Suprapubic skin (tissue), 4 donors: ENCODE measurements around the gene GRIA3. TPM values are rescaled to one million over a fixed set of nuclear protein-coding genes. Genes with fewer than 3 reads are reported as not detected.

Experiments used
- DNase-seq, 2 donors: peaks; one replicate each; pipeline ENCODE4 v3.0.0-alpha.2; 2019; ENCODE audit warnings: low spot score in 2 of 2
- H3K27ac ChIP-seq: fragments of 200-600 bp; sonication (generic); one replicate; pipeline ENCODE4 v1.5.1; 2019
- H3K27me3 ChIP-seq: fragments of 200-600 bp; sonication (generic); one replicate; pipeline ENCODE4 v1.5.1; 2019
- H3K36me3 ChIP-seq: fragments of 200-600 bp; sonication (generic); one replicate; pipeline ENCODE4 v1.5.1; 2019
- H3K4me1 ChIP-seq: fragments of 200-600 bp; sonication (generic); one replicate; pipeline ENCODE4 v1.5.1; 2019
- H3K4me3 ChIP-seq: fragments of 200-600 bp; sonication (generic); one replicate; pipeline ENCODE4 v1.5.1; 2019; ENCODE audit warnings: mild to moderate bottlenecking
- H3K9me3 ChIP-seq: fragments of 200-600 bp; sonication (generic); one replicate; pipeline ENCODE4 v1.5.1; 2019
- EP300 ChIP-seq: sonication (generic); formaldehyde crosslinking; IDR thresholded peaks from one replicate; pipeline ENCODE4 v1.6.1; 2017; ENCODE audit warnings: antibody characterized with exemption
- POLR2A ChIP-seq, 2 donors: fragments of 450-650 bp; IDR thresholded peaks; one replicate each; pipeline ENCODE4 v1.6.1; 2017; ENCODE audit warnings: antibody characterized with exemption in 2 of 2, mild to moderate bottlenecking in 2 of 2, moderate library complexity in 2 of 2
- POLR2AphosphoS5 ChIP-seq, 3 donors: sonication (generic); formaldehyde crosslinking; IDR thresholded peaks; one replicate each; pipeline ENCODE4 v1.6.1; 2017; ENCODE audit warnings: antibody characterized with exemption in 3 of 3
- WGBS: methylation state at CpG from one replicate; pipeline ENCODE4 v1.1.5; 2018; 5-methylcytosine and 5-hydroxymethylcytosine counted together
- total RNA-seq, 4 donors: library from RNA; depleted of rRNA; stranded (reverse); fragments of >200 nt; gene quantifications; one replicate each; pipeline ENCODE4 v1.1.0, GENCODE V29; 2016
- TF ChIP-seq, protein P1 (sequence below), 2 donors: fragments of 200-600 bp in 1 of 2; fragments of 450-650 bp in 1 of 2; sonication (generic) in 1 of 2; IDR thresholded peaks; one replicate each; pipeline ENCODE4 v1.5.1; 2016 to 2019; ENCODE audit warnings: antibody characterized with exemption in 2 of 2, mild to moderate bottlenecking in 1 of 2, moderate library complexity in 1 of 2

The GRIA3 gene
- total RNA-seq, 4 donors from 2014 or later, result 0.19 to 0.38 (median 0.29) TPM; not detected in 1

DNA sequence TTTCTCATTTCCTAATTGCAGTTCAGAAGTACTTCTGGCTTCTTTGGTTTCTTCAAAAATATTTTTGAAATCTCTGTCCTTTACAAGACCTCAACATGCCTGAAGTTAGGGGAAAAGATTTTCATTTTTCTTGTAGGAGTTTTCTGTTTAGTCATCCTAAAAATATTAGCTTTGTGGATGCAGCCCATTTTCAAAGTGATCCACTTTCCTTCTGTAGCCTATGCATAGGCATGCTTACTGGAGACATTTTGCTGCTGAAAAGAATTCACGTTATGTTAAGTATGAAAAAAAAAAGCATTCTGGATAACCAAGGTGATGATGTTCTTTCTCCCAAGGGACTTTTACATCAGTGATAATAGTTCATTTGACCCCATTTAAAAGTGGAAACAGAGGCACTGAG, 303.2 kb downstream of the GRIA3 start:
- Histone ChIP-seq H3K9me3 (no peaks in the 10 kb centered on the region), H3K4me1 (no peaks in the 10 kb centered on the region), H3K27ac (no peak overlapping the region), H3K36me3 (no peaks in the 10 kb centered on the region), H3K27me3 (no peaks in the 10 kb centered on the region), H3K4me3 (no peak overlapping the region)
- 63% methylated on average over 1 of the region's 1 CpG for WGBS
- no peak for DNase-seq
- TF ChIP-seq POLR2AphosphoS5 (IDR thresholded peaks at IDR 0.05) (no peak), POLR2A (IDR thresholded peaks at IDR 0.05) (no peak), EP300 (no peak)
- TF ChIP-seq, protein P1, sequence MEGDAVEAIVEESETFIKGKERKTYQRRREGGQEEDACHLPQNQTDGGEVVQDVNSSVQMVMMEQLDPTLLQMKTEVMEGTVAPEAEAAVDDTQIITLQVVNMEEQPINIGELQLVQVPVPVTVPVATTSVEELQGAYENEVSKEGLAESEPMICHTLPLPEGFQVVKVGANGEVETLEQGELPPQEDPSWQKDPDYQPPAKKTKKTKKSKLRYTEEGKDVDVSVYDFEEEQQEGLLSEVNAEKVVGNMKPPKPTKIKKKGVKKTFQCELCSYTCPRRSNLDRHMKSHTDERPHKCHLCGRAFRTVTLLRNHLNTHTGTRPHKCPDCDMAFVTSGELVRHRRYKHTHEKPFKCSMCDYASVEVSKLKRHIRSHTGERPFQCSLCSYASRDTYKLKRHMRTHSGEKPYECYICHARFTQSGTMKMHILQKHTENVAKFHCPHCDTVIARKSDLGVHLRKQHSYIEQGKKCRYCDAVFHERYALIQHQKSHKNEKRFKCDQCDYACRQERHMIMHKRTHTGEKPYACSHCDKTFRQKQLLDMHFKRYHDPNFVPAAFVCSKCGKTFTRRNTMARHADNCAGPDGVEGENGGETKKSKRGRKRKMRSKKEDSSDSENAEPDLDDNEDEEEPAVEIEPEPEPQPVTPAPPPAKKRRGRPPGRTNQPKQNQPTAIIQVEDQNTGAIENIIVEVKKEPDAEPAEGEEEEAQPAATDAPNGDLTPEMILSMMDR (IDR thresholded peaks at IDR 0.05), result no peak

DNA sequence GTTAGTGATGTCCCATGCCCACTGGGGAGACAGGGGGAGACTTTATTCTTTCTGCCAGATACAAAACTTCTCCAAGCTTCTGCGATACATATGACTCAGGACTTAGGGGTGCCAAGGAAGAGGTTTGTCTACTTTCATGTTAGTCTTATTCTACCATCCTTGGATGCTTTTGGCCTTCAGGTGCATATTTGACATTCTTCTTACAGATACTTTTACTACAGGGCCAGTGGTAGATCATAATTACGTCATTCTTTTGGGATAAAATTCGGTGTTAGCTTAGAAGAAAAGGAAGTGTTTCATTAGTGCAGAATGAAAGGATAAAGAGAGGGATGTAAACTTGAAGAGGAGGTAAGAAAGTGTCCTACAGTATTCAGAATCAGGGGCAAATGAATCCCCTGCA, 303.6 kb downstream of the GRIA3 start:
- no peaks in the 10 kb centered on the region for H3K36me3 ChIP-seq
- TF ChIP-seq, protein P1 (IDR thresholded peaks at IDR 0.05), result no peak
- TF ChIP-seq POLR2A (IDR thresholded peaks at IDR 0.05), result no peak
- TF ChIP-seq EP300, result no peak
- TF ChIP-seq POLR2AphosphoS5 (IDR thresholded peaks at IDR 0.05), result no peak
- no peak overlapping the region for H3K4me3 ChIP-seq
- H3K27ac ChIP-seq, result no peak overlapping the region
- 68% methylated on average over 3 of the region's 3 CpGs for WGBS
- H3K27me3 ChIP-seq, result no peaks in the 10 kb centered on the region
- H3K4me1 ChIP-seq, result no peaks in the 10 kb centered on the region
- DNase-seq, result no peak
- no peaks in the 10 kb centered on the region for H3K9me3 ChIP-seq

DNA sequence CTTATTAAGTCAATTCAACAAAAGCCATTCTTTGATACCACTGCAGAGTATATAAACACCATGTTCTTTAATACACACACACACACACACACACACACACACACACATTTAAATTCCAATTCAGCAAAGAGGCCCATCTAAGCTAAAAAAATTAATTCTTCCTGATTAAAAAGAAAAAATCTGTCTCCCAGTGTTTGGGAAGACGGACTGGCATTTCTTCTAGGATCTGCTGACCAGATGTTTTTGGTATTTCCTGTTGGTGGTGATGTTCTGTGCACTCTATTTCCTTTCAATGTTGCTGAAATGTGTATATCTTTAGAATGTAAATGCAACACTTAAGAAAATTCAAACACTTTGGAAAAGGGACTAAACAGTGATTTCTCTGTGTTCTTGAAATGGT, 304.9 kb downstream of the GRIA3 start:
- Histone ChIP-seq H3K4me3 (no peak overlapping the region), H3K4me1 (no peaks in the 10 kb centered on the region), H3K27ac (no peak overlapping the region), H3K36me3 (no peaks in the 10 kb centered on the region), H3K9me3 (no peaks in the 10 kb centered on the region), H3K27me3 (no peaks in the 10 kb centered on the region)
- DNase-seq, result no peak
- 17% methylated on average over 1 of the region's 1 CpG for WGBS
- no peak for TF ChIP-seq EP300
- TF ChIP-seq, protein P1 (IDR thresholded peaks at IDR 0.05), result no peak
- TF ChIP-seq POLR2AphosphoS5 (IDR thresholded peaks at IDR 0.05), result no peak
- no peak for TF ChIP-seq POLR2A (IDR thresholded peaks at IDR 0.05)

GRCh38 chrX:123493857-123494256, 309.8 kb downstream of the GRIA3 start:
- no peaks in the 10 kb centered on the region for H3K36me3 ChIP-seq
- TF ChIP-seq EP300 (no peak), POLR2AphosphoS5 (IDR thresholded peaks at IDR 0.05) (no peak), POLR2A (IDR thresholded peaks at IDR 0.05) (no peak)
- TF ChIP-seq, protein P1 (IDR thresholded peaks at IDR 0.05), result no peak
- 52% methylated on average over 1 of the region's 1 CpG for WGBS
- H3K9me3 ChIP-seq, result no peaks in the 10 kb centered on the region
- H3K4me1 ChIP-seq, result no peaks in the 10 kb centered on the region
- no peak overlapping the region for H3K27ac ChIP-seq
- H3K27me3 ChIP-seq, result no peaks in the 10 kb centered on the region
- no peak overlapping the region for H3K4me3 ChIP-seq
- DNase-seq, result no peak

DNA sequence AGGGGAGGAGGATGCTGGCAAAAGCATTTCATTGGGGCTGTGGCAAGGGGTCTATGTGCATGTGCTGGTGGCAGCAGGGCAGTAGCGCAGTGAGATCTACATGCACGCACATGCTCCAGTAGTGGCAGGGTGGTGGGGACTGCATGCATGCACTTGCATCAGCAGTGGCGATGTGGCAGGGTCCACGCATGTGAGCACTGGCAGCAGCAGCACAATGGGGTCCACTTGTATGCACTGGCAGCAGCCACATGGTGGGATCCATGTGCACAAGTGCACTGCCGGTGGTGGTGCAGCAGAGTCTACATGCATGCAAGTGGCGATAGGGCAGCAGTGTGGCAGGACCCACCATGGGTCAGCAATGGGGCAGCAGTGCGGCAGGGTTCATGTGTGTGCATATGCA, 315.7 kb downstream of the GRIA3 start:
- H3K4me3 ChIP-seq, result no peak overlapping the region
- WGBS, result 92% methylated on average over 4 of the region's 7 CpGs
- no peaks in the 10 kb centered on the region for H3K27me3 ChIP-seq
- H3K4me1 ChIP-seq, result no peaks in the 10 kb centered on the region
- no peaks in the 10 kb centered on the region for H3K9me3 ChIP-seq
- no peak for DNase-seq
- no peaks in the 10 kb centered on the region for H3K36me3 ChIP-seq
- TF ChIP-seq, protein P1 (IDR thresholded peaks at IDR 0.05), result no peak
- no peak overlapping the region for H3K27ac ChIP-seq
